GM21360 (cell line): ENCODE measurements around the gene RFX2.

Source experiments
- ATAC-seq: cut with Tn5 transposase; IDR thresholded peaks from one replicate; pipeline ENCODE4 v1.9.1; 2021; ENCODE audit warnings: mild to moderate bottlenecking, moderate library complexity; ENCODE audit not compliant: unreplicated experiment

Gene RFX2

GRCh38 chr19:6061376-6062130 lies 48.7 kb downstream of the RFX2 start:
- no peak for ATAC-seq

- no peak for ATAC-seq
Observed at GRCh38 chr19:6060600-6061375, 49.5 kb downstream of the RFX2 start.

- no peak for ATAC-seq
Observed at GRCh38 chr19:6059988-6060599, 50.2 kb downstream of the RFX2 start.

- ATAC-seq, result no peak
Observed at GRCh38 chr19:6059396-6059947, 50.8 kb downstream of the RFX2 start.

GRCh38 chr19:6058518-6059201 lies 51.6 kb downstream of the RFX2 start:
- ATAC-seq, result no peak

GRCh38 chr19:6057651-6058517 lies 52.4 kb downstream of the RFX2 start:
- no peak for ATAC-seq

- no peak for ATAC-seq
Observed at GRCh38 chr19:6056801-6057650, 53.3 kb downstream of the RFX2 start.

- ATAC-seq, result no peak
Observed at GRCh38 chr19:6056282-6056741, 54.0 kb downstream of the RFX2 start.

GRCh38 chr19:6055013-6055795 lies 55.1 kb downstream of the RFX2 start:
- ATAC-seq, result no peak

GRCh38 chr19:6048793-6049405 lies 61.4 kb downstream of the RFX2 start:
- no peak for ATAC-seq

GRCh38 chr19:6048348-6048747 lies 62.0 kb downstream of the RFX2 start:
- no peak for ATAC-seq

GRCh38 chr19:6047741-6048251 lies 62.5 kb downstream of the RFX2 start:
- no peak for ATAC-seq

GRCh38 chr19:6047256-6047655 lies 63.0 kb downstream of the RFX2 start:
- ATAC-seq, result no peak

- ATAC-seq, result no peak
Observed at GRCh38 chr19:6045108-6045507, 65.2 kb downstream of the RFX2 start.

- no peak for ATAC-seq
Observed at GRCh38 chr19:6044056-6044805, 66.1 kb downstream of the RFX2 start.

GRCh38 chr19:6042776-6043726 lies 67.2 kb downstream of the RFX2 start:
- no peak for ATAC-seq
